ENCODE data around the gene DENND2D. TPM values are rescaled to one million over a fixed set of nuclear protein-coding genes. Genes with fewer than 3 reads are reported as not detected.

Gene DENND2D
- polyA plus RNA-seq, 1 donor = 1.0 TPM

DNA sequence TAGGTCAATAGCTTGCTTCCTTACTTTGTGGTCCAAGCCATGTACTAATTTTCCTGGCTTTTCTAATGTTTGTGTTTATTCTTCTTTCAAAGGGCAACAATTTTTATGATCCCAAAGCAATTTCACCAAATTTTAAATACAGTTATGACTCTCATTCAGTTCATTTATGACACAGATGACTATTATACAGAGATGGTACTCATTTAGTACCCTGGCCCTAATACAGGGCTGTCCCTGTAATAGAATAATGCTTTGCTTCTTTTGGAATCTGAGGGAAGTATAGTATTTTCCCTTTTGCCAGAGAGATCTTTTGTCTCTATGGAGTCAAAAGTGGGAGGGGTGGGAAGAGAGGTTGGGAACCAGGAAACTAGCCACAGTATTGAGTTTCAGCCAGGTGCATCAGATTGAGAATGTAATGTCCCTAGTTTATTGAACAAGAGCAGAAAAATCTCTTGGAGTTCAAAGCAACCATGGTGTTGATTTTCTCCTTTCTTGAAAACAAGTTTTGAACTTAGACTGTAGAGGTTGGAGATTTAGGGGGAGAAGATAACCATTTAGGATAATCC lies 20.4 kb downstream of the DENND2D start:
- no peak for DNase-seq (ENCODE audit: low read depth)

DNA sequence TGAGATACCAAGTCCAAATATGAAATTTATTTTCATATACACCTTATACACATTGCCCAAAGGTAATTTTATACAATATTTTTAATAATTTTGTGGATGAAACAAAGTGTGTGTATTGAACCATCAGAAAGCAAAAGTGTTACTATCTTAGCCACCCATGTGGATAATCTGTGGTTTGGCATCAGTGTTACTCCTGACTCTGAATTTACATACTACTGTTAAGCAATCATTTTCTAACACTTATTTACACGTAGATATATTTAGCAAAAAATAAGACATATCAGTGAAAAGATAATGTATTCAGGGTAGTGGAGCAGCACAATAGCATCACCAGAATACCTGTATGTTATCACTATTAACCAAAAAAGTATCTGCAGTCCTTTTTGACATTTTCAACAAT lies 23.8 kb downstream of the DENND2D start:
- DNase-seq (ENCODE audit: low read depth) = no peak

DNA sequence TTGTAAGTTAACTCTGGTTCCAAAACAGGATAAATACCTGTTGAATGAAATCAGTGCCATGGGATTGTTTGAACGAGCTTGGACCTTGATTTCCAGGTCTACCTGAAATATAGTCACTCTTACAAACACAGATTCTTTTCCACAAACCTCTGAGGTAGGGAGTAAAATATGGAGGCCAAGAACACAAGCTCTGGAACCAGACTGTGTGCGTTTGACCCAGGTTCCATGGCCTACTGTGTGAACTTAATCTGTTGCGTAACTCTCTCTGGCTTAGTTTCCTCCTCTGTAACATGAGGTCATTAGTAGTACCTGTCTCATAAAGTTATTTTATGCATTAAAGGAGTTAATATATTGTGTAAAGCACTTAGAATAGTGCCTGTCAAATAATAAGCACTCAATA lies 25.1 kb downstream of the DENND2D start:
- DNase-seq (ENCODE audit: low read depth) = no peak

DNA sequence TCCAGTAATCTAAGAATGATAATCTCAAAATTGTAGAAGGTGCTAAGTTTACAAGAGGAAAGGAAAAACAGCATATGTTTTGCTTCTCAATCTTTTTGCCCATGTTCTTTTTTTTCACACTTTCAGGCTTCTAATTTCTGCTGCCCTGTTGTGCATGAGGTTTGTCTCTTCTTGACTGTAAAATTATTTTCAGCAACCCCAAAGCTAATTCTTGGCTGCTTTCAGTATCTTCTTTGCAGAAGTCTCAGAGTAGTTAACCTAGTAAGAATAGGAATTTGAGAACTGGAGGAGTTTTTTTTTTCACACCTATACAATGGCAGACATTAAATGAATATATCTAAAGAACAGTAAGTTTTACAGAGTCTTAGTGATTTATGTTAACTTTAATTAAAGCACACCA lies 26.4 kb downstream of the DENND2D start:
- DNase-seq (ENCODE audit: low read depth) = no peak

DNA sequence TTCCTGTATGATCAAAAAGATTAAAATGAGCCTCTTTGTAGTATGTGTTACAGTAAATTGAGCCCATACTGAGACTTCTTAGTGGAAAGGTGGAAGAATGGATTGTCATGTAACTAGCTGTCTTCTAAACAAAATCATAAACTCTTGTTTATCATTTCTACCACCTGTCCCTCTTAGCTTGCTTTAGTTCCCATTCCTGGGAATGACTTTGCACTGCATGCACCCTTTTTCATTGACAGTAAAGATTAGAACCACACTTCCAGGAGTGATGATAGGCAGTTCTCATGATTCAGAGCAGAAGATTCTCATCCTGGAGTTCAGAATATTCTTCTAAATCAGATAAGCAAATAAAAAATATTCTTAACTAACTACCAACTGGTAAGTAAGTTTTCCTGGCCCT lies 28.0 kb downstream of the DENND2D start:
- DNase-seq (ENCODE audit: low read depth) = no peak

DNA sequence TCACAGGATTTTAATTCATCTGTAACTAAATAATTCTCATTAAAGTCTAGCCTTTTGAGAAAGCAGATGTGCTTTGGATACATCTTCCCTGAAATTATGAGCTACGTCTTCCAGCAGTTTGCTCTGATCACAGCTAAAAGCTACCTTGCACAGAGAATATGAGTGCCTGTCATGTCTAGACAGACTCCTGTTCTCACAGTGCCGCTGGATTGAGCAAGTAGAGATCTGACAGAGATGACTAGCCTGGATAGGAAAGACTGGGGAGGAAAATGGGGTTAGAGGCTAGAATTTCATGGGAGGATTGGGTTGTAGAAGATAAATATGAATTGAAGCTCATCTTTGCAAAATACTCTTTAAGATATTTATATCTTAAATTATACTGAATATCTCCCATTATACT lies 36.3 kb downstream of the DENND2D start:
- DNase-seq (ENCODE audit: low read depth) = no peak

DNA sequence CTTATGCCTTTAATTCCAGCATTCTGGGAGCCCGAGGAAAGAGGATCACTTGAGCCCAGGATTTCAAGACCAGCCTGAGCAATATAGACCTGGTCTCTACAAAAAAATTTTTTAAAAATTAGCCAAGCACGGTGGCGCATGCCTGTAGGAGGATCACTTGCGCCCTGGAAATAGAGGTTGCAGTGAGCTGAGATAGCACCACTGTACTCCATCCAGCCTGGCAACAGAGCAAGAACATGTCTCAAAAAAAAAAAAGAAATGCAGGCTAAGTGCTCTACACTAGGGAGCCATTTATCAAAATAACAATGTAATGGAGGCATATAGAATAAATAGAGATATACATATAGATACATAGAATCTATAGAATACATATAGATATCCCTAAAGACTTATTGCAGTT lies 37.1 kb downstream of the DENND2D start:
- no peak for DNase-seq (ENCODE audit: low read depth)

DNA sequence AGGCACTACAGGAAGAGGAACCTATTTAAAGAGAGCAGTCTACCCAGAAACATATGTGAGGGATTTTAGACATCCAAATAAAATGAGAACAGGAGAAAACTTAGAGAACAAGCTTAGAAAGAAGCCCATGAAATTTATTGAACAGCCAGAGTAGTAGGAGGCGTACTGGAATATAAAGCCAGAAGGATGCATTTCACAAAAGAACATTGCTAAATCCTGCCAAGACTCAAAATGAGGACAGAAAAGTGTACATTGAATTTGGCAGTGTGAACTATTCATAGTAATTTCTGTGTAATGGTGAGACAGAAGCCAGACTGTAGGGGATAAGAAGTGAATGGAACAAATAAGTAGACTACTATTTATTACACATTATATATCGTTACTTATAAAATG lies 38.0 kb downstream of the DENND2D start:
- no peak for DNase-seq (ENCODE audit: low read depth)

DNA sequence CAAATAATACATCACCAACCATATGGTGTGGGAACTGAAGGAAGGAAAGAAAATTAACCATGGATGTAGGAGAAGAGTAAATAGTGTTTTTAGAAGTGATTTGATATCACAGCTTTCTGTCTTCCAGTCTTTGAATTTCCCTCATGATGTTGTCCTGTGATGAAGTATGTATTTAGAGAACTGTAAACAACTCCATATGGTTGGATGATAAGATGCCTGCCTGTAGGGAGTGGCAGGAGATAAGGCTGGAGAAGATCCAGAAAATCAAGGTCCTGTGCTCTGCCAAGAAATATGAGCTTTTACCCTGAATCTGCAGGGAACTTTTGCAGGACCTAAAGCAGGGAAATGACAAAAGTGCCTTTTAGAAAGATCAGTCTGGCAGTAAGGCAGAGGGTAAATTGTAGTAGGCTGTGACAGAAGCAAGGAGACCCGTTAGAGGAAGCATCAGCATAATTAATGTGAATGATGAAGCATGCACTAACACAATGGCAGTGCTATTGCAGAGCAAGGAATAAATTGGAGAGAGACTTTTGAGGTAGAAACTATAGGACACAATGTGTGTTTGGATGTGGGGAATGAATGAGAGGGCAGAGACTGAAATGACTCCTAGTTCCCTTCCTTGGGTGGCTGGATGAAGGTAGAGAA lies 38.5 kb downstream of the DENND2D start:
- no peak for DNase-seq (ENCODE audit: low read depth)

DNA sequence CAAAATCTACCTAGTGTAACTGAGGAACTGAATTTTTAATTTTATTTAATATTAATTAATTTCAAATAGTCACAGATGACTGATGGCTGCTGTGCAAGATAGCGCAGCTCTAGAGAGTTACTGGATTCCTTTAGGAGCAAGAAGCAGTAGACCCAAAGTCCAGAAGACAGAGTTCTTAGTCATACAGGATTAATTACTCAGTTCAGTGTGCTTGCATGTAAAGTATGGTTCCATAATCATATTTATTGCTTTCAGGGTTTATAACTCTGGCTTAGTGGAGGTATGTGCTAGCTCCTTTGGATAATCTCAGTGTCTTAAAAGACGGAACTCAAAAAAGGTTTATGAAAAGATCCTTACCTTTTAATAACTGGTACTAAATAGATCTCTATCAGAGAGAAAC lies 43.0 kb downstream of the DENND2D start:
- no peak for DNase-seq (ENCODE audit: low read depth)

DNA sequence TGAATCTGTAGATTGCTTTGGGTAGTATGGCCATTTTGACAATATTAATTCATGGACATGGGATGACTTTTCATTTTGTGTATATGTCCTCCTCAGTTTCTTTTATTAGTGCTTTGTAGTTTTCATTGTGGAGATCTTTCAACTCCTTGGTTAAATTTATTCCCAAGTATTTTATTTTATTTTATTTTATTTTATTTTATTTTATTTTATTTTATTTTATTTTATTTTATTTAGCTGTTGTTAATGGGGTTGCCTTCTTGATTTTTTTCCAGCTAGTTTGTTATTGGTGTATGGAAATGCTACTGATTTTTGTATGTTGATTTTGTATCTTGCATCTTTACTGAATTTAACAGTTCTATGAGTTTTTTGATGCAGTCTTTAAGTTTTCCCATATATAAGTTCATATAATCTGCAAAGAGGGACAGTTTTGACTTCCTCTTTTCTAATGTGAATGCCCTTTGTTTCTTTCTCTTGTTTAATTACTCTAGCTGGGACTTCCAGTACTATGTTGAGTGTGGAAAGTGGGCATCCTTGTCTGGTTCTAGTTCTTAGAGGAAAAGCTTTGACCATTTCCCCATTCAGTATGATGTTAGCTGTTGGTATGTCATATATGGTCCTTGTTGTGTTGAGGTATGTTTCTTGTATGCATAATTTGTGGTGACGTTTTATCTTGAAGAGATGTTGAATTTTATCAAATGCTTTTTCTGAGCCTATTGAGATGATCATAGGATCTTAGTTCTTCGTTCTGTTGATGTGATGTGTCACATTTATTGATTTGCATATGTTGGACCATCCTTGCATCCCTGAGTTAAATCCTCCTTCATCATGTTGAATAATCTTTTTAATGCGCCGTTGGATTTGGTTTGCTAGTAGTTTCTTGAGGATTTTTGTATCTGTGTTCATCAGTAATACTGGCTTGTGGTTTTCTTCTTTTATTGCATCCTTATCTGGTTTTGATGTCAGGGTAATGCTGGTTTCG lies 46.1 kb downstream of the DENND2D start:
- no peak for DNase-seq (ENCODE audit: low read depth)

DNA sequence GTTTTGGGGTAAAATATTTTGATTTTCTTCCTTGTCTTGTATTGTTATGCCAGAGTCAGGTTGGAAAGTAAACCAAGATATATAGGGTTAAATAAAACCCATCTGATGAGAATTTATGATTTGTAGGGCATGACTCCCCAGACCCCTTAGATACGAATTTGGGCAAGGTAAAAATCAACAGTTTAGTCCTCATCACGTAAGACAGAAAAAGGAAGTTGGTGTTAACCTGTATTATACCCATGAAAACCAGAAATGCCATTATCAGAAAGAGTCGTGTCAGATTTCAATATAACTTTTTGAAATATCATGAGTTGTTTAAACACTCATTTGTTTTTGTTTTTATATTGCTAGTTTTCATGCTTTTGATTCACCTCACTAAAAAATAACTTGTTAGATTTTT lies 48.6 kb downstream of the DENND2D start:
- no peak for DNase-seq (ENCODE audit: low read depth)

DNA sequence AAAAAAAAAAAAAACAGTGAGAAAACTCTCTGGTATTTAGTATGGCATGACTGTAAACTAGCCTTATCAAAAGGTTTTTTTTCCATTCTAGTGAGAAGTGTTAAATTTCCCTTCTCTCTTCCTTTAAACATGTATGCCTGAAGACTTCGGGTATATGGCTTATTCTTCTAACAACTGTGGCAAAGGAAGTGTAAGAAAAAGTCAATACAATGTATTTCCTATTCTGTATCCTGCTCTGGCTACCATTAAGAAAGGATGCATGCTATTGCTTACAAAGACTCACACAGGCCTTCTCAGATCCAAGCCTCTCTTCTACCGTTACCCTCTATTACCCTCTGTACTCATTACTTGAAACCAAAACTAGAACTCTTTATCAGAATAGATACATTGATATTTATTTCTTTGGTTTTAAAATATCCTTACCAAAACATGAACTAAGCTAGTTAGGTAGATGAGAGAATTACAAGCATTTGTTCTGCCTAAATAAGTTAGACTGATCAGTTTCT lies 52.0 kb downstream of the DENND2D start:
- no peak for DNase-seq (ENCODE audit: low read depth)

DNA sequence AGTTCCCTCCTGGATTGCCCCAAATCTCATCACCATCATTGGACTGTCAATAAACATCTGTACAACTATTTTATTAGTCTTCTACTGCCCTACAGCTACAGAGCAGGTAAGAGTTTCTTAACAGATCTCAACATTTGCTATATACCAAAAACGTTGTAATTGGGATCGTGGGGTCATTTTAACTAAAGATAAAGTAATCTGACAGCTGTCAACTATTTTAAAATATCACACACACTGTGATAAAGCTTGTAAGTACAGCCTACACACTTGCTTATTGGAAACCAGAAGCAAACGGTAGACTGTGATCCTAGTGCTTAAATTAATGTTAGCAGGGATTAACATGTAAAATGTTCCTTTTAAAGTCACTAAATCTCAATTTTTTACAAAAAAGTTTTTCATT lies 52.5 kb downstream of the DENND2D start:
- DNase-seq (ENCODE audit: low read depth) = no peak

DNA sequence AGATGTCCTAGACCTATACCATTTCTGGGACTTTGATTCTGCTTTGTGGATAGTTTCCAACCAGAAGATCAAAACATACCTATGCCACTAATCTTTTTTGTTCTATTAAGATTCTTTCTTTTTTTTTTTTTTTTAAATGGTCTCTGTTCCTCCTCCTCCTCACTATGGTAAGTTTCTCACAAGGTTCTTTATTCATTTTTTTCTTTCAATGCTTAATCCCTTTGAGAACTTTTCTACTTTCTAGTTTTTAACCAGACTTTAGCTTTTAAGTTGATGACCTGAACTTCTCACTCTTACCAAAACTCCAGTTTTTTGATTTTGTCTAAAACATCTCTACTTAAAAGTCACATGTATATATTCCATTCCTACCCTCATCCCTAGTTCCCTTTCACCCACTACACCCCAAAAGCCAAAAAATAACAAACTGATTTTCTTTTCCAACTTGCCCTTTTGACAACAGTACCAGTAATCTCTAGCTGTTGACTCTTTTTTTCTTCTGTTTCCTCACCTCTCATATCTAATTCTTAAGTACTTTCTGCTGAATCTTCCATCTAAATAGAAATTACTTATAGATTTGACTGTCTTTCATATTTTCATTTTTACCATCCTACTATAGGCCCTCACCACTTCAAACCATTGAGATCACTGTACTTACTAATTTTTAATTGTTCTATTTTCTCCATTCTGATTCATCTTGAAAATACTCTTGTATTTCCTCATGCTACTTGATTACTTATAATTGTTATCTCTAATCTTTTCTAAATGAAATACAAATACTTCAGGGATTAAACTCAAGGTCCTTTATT lies 54.3 kb downstream of the DENND2D start:
- DNase-seq (ENCODE audit: low read depth) = no peak

DNA sequence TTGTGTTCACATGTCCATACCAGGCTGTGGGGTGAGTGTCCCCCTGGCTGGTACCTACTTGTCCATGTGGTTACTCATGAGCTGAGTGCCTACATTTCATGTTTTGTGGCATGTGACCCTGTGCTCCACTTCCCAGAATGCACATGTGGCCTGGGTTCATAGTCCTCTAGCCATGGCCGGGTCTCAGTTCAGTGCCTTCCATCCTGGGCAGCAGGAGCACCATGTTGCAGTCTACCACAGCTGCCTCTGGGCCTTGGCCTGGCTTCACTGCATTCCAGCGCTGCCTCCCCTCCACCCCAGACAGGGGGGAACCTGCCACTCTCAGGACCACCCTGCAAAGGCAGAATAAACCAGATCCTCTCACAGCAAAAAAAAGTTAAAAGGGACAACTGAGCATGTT lies 54.9 kb downstream of the DENND2D start:
- no peak for DNase-seq (ENCODE audit: low read depth)

DNA sequence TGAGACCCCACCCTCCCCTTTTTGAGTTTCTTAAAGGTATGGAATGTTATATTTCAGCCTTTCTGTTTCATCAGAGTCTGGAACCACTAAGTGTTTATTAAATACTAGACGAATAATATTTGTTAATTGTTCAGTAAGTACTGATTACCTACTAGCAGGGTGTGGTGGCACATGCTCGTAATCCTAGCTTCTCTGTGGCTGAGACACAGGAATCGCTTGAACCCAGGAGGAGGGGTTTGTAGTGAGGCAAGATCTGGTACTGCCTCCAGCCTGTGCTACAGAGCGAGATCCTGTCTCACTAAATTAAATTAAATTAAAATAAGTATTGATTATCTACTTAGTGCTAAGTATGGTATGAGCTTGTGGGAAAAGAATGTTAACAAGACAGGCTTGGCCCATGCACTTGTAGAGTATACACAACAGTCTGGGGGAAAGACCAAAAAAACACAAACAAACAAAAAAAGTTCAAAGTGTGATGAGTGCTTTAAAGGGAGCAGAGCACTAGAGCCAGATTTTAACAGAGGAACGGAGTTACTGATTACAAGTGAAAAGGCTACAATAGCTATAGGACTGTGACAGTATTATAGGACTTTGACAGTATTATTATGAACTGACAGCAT lies 58.0 kb downstream of the DENND2D start:
- DNase-seq (ENCODE audit: low read depth) = no peak

DNA sequence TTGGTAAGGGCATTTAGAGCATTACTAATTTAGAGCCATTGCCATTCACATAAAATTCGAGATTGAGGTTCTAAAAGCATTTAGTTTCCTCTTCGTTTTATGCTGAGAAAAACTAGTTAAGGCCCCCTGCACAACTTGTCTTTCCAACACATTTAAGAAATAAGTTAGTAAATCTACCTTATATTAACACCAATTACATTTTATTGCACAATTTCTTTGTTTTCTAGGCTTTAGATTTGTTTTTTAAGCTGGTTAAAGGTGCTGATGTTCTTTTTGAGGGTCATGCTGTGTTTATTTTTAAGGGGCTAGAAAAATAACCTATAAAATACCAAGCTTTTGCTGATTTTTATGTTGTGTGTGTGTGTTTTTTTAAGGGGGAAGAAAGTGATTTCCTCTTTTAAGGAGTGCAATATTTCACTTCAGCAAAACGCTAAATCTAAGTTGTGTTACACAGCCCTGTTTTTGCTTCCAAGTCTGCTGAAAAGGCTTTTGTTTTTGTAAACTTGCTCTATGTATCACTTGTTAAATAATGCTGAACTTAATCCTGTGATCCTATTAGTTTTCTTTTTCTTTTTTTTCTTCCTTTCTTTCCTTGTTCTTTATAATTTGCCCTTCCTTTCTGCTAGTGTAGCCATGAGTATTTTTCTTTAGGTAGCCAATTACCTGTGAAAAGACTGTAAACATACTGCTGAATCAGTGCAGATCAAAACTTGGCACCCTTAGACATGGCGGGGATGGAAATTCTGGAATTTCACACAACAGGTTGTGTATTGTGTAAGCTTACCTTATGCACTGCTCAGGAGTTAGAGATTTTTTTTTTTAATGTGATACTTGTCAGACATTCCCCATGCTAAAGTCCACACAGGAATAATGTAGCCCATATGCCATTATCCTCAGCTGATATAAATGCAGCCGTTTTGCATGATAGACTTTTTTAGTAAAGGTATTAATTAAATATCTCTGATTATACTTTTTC lies 58.9 kb downstream of the DENND2D start:
- no peak for DNase-seq (ENCODE audit: low read depth)

DNA sequence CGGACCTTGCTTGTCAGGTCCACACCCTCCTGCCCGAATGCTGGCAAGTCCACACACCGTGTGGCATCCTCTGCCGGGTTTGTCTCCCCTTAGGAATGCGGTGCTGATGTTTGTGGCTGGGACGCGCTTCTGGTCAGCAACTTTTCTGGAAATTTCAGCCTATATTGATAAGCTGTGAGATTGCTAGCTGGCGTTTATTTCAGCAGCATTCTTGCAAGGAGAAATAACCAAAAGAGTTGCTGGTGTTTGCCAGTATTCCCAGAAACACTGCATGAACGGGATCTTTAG lies 59.8 kb downstream of the DENND2D start:
- no peak for DNase-seq (ENCODE audit: low read depth)

DNA sequence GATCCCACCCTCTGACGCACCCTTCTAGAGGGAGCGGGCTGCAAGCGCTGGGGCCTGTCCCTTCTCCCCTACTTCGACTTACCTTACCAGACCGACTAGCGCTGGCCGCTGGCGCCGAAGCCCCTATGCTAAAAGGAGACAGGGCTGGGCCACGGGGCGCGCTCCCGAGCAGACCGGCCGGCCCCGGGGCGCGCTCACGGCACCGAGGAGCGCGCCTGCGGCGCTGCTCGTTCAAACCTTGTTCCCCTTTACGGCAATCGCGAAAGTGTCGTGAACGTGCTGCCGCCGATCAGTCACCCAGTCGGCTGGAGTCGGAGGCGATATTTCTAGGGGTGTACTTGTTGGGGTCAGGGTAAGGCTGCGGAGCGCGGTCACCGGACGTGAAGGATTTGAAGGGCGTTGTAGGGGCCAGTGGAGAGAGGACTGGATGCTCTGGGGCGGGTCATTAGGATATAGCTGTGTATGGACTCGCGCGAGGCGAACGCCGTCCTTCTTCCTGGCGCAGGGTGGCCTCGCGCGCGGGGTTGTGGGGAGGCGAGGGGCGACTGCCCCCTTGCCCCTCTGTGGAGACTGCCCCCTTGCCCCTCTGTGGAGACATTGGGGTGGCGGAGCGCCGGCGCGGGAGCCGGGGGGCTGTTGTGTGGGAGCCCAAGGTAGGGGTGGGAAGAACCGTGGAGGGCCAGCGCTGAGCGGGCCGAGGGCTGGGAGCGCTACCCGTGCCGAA lies 60.3 kb downstream of the DENND2D start, which contains the start of the genes CEPT1 and DRAM2:
CEPT1 (plus strand) TSS at position 268 of the 724 bp plus-strand sequence. CDS start 7,492 bp downstream, outside the sequence.
DRAM2 (minus strand) TSS at position 138 of the 724 bp plus-strand sequence. CDS start 8,539 bp downstream, outside the sequence.
- DNase-seq (ENCODE audit: low read depth) = peak; percentile 94
